ENCODE results near the gene CAPN10.

- no peak for TF ChIP-seq CTCF (IDR thresholded peaks at IDR 0.05; ENCODE audit: poor library complexity)
- TF ChIP-seq EZH2 (IDR thresholded peaks at IDR 0.05; ENCODE audit: borderline replicate concordance) = no peak
- TF ChIP-seq EZH2phosphoT487 (IDR thresholded peaks at IDR 0.05; ENCODE audit: low read depth, severe bottlenecking, unreplicated experiment) = no peak
Measured at GRCh38 chr2:240635998-240636547, 49.5 kb downstream of the CAPN10 start.
